WTC11 (cell line): ENCODE data around the gene LTBP1. TPM values are rescaled to one million over a fixed set of nuclear protein-coding genes. Genes with fewer than 3 reads are reported as not detected.

ENCODE experiments used
- ATAC-seq: fragments of 200-7000 bp; cut with Tn5 transposase; 2 replicates; pipeline ENCODE4 v1.10.0; 2021; ENCODE audit warnings: mild to moderate bottlenecking, moderate library complexity
- CTCF ChIA-PET: fragments of 300-600 bp; sonication (Branson Sonifier 250); formaldehyde crosslinking; loops from one replicate; lab custom pipeline; 2021; ENCODE audit warnings: antibody characterized with exemption; lab: Charles Lee
- POLR2A ChIA-PET: fragments of 350-600 bp; sonication (Branson Sonifier 250); formaldehyde crosslinking; loops from one replicate; lab custom pipeline; 2021; ENCODE audit warnings: antibody characterized with exemption; lab: Charles Lee
- DNase-seq: peaks from one replicate; pipeline ENCODE4 v3.0.0; 2021; ENCODE audit warnings: low spot score
- H3K27ac Mint-ChIP-seq: 2 replicates; pipeline ENCODE4 v1.8.0; 2021; ENCODE audit warnings: mixed read lengths
- H3K27me3 Mint-ChIP-seq: 2 replicates; pipeline ENCODE4 v1.8.0; 2021; ENCODE audit warnings: low read depth, mild to moderate bottlenecking, moderate library complexity, mixed read lengths
- H3K36me3 Mint-ChIP-seq: 2 replicates; pipeline ENCODE4 v1.8.0; 2021; ENCODE audit warnings: mixed read lengths
- H3K4me1 Mint-ChIP-seq: 2 replicates; pipeline ENCODE4 v1.8.0; 2022; ENCODE audit warnings: mixed read lengths
- H3K4me3 Mint-ChIP-seq: 2 replicates; pipeline ENCODE4 v1.8.0; 2021; ENCODE audit warnings: mild to moderate bottlenecking, moderate library complexity, mixed read lengths
- H3K9me3 Mint-ChIP-seq: 2 replicates; pipeline ENCODE4 v1.8.0; 2021; ENCODE audit warnings: mixed read lengths
- ATF1 ChIP-seq: sonication (generic); formaldehyde crosslinking; IDR thresholded peaks from 2 replicates; pipeline ENCODE4 v1.8.1; 2023; ENCODE audit warnings: mild to moderate bottlenecking, moderate library complexity, missing genetic modification reagents
- ESRRA ChIP-seq: sonication (generic); formaldehyde crosslinking; IDR thresholded peaks from 2 replicates; pipeline ENCODE4 v1.8.1; 2022; ENCODE audit warnings: mild to moderate bottlenecking, missing genetic modification reagents, borderline replicate concordance
- GRHL2 ChIP-seq: fragments of 250-450 bp; sonication (Bioruptor Pico); IDR thresholded peaks from 2 replicates; pipeline ENCODE4 v1.8.0; 2022; ENCODE audit warnings: mild to moderate bottlenecking, moderate library complexity; ENCODE audit not compliant: insufficient replicate concordance, severe bottlenecking
- JAZF1 ChIP-seq: fragments of 250-450 bp; sonication (Bioruptor Pico); IDR thresholded peaks from 2 replicates; pipeline ENCODE4 v1.9.0; 2021; ENCODE audit warnings: moderate library complexity, mild to moderate bottlenecking, inconsistent platforms
- NFE2L1 ChIP-seq: sonication (generic); formaldehyde crosslinking; IDR thresholded peaks from 2 replicates; pipeline ENCODE4 v1.8.1; 2023; ENCODE audit warnings: missing genetic modification reagents
- NR2C2 ChIP-seq: sonication (generic); formaldehyde crosslinking; IDR thresholded peaks from 2 replicates; pipeline ENCODE4 v1.8.0; 2022; ENCODE audit warnings: mild to moderate bottlenecking, missing genetic modification reagents
- RORB ChIP-seq: fragments of 250-450 bp; sonication (Bioruptor Pico); IDR thresholded peaks from 2 replicates; pipeline ENCODE4 v1.9.0; 2021; ENCODE audit warnings: mild to moderate bottlenecking
- TEAD1 ChIP-seq: sonication (generic); formaldehyde crosslinking; IDR thresholded peaks from 2 replicates; pipeline ENCODE4 v1.8.0; 2022; ENCODE audit warnings: mild to moderate bottlenecking, missing genetic modification reagents
- TP53 ChIP-seq: sonication (generic); formaldehyde crosslinking; IDR thresholded peaks from 2 replicates; pipeline ENCODE4 v1.8.1; 2023; ENCODE audit warnings: mild to moderate bottlenecking, missing genetic modification reagents
- ZNF121 ChIP-seq: sonication (generic); formaldehyde crosslinking; IDR thresholded peaks from 2 replicates; pipeline ENCODE4 v1.8.0; 2023; ENCODE audit warnings: missing genetic modification reagents
- ZNF423 ChIP-seq: fragments of 250-450 bp; sonication (Bioruptor Pico); IDR thresholded peaks from 2 replicates; pipeline ENCODE4 v2.1.2; 2022; ENCODE audit warnings: mild to moderate bottlenecking, moderate library complexity
- total RNA-seq: library from RNA; stranded (reverse); gene quantifications from 3 replicates; pipeline ENCODE4 v1.2.3, GENCODE V29; 2021
- TF ChIP-seq, protein P1 (sequence below): sonication (generic); formaldehyde crosslinking; IDR thresholded peaks from 2 replicates; pipeline ENCODE4 v1.8.1; 2023; ENCODE audit warnings: mild to moderate bottlenecking, missing genetic modification reagents
- TF ChIP-seq, protein P2 (sequence below): sonication (generic); formaldehyde crosslinking; IDR thresholded peaks from 2 replicates; pipeline ENCODE4 v1.8.1; 2022; ENCODE audit warnings: mild to moderate bottlenecking, missing genetic modification reagents, moderate library complexity, borderline replicate concordance
- TF ChIP-seq, protein P3 (sequence below): sonication (generic); formaldehyde crosslinking; IDR thresholded peaks from 2 replicates; pipeline ENCODE4 v1.8.0; 2022; ENCODE audit warnings: mild to moderate bottlenecking, missing genetic modification reagents
- TF ChIP-seq, protein P4 (sequence below): sonication (generic); formaldehyde crosslinking; IDR thresholded peaks from 2 replicates; pipeline ENCODE4 v1.8.1; 2023; ENCODE audit warnings: mild to moderate bottlenecking, missing genetic modification reagents
- TF ChIP-seq, protein P5 (sequence below): sonication (generic); formaldehyde crosslinking; IDR thresholded peaks from 2 replicates; pipeline ENCODE4 v1.8.0; 2022; ENCODE audit warnings: mild to moderate bottlenecking, missing genetic modification reagents
- TF ChIP-seq, protein P6 (sequence below): sonication (generic); formaldehyde crosslinking; IDR thresholded peaks from 2 replicates; pipeline ENCODE4 v1.8.0; 2023; ENCODE audit warnings: mild to moderate bottlenecking, missing genetic modification reagents

The LTBP1 gene
- total RNA-seq, 1 experiment from 2014 or later = 33.6 TPM

DNA sequence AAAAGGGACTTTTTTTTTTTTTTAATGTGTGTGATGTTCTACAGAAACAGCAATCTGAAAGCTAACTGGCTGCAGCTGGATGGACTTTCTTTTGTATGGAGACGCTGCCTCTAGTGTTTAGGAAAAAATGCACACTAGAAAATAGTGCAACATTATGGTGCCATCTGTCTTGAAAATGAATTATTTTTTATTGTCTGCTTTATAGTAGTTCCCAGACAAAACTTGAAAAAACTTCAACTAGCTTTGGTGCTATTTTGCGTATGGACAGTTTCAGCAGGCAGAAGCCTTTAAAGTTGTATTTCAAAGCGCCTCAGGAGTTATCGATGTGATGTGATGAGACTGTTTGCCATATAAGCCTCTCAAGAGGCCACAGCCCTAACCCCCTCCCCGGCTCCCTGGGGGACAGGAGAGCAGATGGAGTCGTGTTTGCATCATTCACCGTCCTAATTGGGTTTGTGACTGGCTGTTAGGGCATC, 86.9 kb downstream of the LTBP1 start (continued):
- TF ChIP-seq, protein P1, sequence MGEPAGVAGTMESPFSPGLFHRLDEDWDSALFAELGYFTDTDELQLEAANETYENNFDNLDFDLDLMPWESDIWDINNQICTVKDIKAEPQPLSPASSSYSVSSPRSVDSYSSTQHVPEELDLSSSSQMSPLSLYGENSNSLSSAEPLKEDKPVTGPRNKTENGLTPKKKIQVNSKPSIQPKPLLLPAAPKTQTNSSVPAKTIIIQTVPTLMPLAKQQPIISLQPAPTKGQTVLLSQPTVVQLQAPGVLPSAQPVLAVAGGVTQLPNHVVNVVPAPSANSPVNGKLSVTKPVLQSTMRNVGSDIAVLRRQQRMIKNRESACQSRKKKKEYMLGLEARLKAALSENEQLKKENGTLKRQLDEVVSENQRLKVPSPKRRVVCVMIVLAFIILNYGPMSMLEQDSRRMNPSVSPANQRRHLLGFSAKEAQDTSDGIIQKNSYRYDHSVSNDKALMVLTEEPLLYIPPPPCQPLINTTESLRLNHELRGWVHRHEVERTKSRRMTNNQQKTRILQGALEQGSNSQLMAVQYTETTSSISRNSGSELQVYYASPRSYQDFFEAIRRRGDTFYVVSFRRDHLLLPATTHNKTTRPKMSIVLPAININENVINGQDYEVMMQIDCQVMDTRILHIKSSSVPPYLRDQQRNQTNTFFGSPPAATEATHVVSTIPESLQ = no peak
- TF ChIP-seq ESRRA (CRISPR knock-in tag) = no peak
- TF ChIP-seq, protein P2, sequence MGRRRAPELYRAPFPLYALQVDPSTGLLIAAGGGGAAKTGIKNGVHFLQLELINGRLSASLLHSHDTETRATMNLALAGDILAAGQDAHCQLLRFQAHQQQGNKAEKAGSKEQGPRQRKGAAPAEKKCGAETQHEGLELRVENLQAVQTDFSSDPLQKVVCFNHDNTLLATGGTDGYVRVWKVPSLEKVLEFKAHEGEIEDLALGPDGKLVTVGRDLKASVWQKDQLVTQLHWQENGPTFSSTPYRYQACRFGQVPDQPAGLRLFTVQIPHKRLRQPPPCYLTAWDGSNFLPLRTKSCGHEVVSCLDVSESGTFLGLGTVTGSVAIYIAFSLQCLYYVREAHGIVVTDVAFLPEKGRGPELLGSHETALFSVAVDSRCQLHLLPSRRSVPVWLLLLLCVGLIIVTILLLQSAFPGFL = no peak
- TF ChIP-seq, protein P3, sequence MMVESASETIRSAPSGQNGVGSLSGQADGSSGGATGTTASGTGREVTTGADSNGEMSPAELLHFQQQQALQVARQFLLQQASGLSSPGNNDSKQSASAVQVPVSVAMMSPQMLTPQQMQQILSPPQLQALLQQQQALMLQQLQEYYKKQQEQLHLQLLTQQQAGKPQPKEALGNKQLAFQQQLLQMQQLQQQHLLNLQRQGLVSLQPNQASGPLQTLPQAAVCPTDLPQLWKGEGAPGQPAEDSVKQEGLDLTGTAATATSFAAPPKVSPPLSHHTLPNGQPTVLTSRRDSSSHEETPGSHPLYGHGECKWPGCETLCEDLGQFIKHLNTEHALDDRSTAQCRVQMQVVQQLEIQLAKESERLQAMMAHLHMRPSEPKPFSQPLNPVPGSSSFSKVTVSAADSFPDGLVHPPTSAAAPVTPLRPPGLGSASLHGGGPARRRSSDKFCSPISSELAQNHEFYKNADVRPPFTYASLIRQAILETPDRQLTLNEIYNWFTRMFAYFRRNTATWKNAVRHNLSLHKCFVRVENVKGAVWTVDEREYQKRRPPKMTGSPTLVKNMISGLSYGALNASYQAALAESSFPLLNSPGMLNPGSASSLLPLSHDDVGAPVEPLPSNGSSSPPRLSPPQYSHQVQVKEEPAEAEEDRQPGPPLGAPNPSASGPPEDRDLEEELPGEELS (CRISPR knock-in tag) = no peak
- TF ChIP-seq, protein P4, sequence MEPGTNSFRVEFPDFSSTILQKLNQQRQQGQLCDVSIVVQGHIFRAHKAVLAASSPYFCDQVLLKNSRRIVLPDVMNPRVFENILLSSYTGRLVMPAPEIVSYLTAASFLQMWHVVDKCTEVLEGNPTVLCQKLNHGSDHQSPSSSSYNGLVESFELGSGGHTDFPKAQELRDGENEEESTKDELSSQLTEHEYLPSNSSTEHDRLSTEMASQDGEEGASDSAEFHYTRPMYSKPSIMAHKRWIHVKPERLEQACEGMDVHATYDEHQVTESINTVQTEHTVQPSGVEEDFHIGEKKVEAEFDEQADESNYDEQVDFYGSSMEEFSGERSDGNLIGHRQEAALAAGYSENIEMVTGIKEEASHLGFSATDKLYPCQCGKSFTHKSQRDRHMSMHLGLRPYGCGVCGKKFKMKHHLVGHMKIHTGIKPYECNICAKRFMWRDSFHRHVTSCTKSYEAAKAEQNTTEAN (CRISPR knock-in tag) = no peak
- TF ChIP-seq, all 79 proteins: peak for 0

DNA sequence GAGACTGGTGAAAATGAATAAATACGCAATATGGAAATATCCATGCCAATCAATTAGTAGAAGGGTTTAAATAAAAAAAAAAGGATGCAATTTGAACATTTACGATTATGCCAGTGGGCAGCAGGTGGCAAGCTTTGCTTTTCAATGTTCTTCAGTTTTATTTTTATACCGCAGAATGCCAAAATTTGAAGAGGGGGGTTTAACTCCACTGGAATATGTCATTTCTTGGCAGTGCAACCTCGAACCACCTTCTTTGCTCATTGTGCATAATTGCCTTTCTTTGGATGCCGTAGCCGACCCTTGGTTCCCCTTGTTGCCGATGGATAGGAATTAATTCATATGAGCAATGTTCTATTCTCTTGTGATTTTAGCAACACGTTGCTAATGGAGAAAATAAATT, 88.0 kb downstream of the LTBP1 start:
- POLR2A ChIA-PET = no interaction called here
- DNase-seq = no peak
- H3K36me3 Mint-ChIP-seq = no peaks in the 10 kb centered on the region

More for the DNA sequence above, 88.0 kb downstream of the LTBP1 start:
- H3K4me3 Mint-ChIP-seq = no peak overlapping the region
- TF ChIP-seq, protein P3 (CRISPR knock-in tag) = no peak
- TF ChIP-seq ATF1 (no peak), ZNF423 (CRISPR knock-in tag) (no peak), JAZF1 (CRISPR knock-in tag) (no peak), TEAD1 (CRISPR knock-in tag) (no peak), NFE2L1 (CRISPR knock-in tag) (no peak), RORB (CRISPR knock-in tag) (no peak), ZNF121 (no peak), GRHL2 (CRISPR knock-in tag) (no peak), TP53 (CRISPR knock-in tag) (no peak), NR2C2 (CRISPR knock-in tag) (no peak)
- TF ChIP-seq, protein P5, sequence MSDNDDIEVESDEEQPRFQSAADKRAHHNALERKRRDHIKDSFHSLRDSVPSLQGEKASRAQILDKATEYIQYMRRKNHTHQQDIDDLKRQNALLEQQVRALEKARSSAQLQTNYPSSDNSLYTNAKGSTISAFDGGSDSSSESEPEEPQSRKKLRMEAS (CRISPR knock-in tag) = no peak
- TF ChIP-seq, protein P6, sequence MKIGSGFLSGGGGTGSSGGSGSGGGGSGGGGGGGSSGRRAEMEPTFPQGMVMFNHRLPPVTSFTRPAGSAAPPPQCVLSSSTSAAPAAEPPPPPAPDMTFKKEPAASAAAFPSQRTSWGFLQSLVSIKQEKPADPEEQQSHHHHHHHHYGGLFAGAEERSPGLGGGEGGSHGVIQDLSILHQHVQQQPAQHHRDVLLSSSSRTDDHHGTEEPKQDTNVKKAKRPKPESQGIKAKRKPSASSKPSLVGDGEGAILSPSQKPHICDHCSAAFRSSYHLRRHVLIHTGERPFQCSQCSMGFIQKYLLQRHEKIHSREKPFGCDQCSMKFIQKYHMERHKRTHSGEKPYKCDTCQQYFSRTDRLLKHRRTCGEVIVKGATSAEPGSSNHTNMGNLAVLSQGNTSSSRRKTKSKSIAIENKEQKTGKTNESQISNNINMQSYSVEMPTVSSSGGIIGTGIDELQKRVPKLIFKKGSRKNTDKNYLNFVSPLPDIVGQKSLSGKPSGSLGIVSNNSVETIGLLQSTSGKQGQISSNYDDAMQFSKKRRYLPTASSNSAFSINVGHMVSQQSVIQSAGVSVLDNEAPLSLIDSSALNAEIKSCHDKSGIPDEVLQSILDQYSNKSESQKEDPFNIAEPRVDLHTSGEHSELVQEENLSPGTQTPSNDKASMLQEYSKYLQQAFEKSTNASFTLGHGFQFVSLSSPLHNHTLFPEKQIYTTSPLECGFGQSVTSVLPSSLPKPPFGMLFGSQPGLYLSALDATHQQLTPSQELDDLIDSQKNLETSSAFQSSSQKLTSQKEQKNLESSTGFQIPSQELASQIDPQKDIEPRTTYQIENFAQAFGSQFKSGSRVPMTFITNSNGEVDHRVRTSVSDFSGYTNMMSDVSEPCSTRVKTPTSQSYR (CRISPR knock-in tag) = no peak
- CTCF ChIA-PET = interaction anchor here (0.7 kb wide), 1 partner anchor 96 kb away, joined by 3 read pairs; no protein-coding TSS in a partner anchor
- ATAC-seq = no peak
- H3K4me1 Mint-ChIP-seq = peaks cover 4% of the 10 kb centered on the region; the same call in 1 of the 2 replicates
- no peak overlapping the region for H3K27ac Mint-ChIP-seq
- no peaks in the 10 kb centered on the region for H3K27me3 Mint-ChIP-seq
- no peaks in the 10 kb centered on the region for H3K9me3 Mint-ChIP-seq
